HEK293 (cell line): ENCODE results near the gene ARMC10.

Experiments used
- CTCF ChIA-PET: fragments of 350-600 bp; formaldehyde crosslinking; extraction: SDS; loops from one replicate; lab custom pipeline; 2021; ENCODE audit warnings: antibody characterized with exemption; lab: Yijun Ruan, JAX
- POLR2A ChIA-PET: fragments of 300-600 bp; formaldehyde crosslinking; extraction: SDS; loops from one replicate; lab custom pipeline; 2020; ENCODE audit warnings: antibody characterized with exemption, inconsistent platforms; lab: Yijun Ruan, JAX
- H3K27ac ChIP-seq: fragments of 200-500 bp; sonication (Bioruptor generic); 2 replicates; pipeline ENCODE4 v1.5.1; 2014; ENCODE audit warnings: low read depth, low read length, control low read depth, inconsistent platforms; ENCODE audit errors: extremely low read depth
- H3K36me3 ChIP-seq, 2 experiments: fragments of 200-500 bp in 1 of 2; sonication (Bioruptor generic) in 1 of 2; 1 replicate in 1 of 2; 2 replicates in 1 of 2; pipeline ENCODE4 v1.5.1; 2014 to 2017; ENCODE audit warnings: inconsistent platforms in 2 of 2, low read length in 2 of 2; ENCODE audit not compliant: control insufficient read depth in 2 of 2, insufficient read depth in 1 of 2
- H3K4me1 ChIP-seq: fragments of 200-500 bp; sonication (Bioruptor generic); 2 replicates; pipeline ENCODE4 v1.5.1; 2014; ENCODE audit warnings: mild to moderate bottlenecking, low read length, inconsistent platforms; ENCODE audit not compliant: control insufficient read depth, insufficient read depth
- H3K4me3 ChIP-seq: 2 replicates; pipeline ENCODE4 v1.5.1; 2011; ENCODE audit warnings: low read depth, mild to moderate bottlenecking, control low read depth, low read length, moderate library complexity
- H3K9me3 ChIP-seq: fragments of 200-500 bp; sonication (Bioruptor generic); 2 replicates; pipeline ENCODE4 v1.5.1; 2014; ENCODE audit warnings: low read depth, low read length, inconsistent platforms; ENCODE audit not compliant: control insufficient read depth, insufficient read depth
- KLF1 ChIP-seq: fragments of 450-650 bp; formaldehyde crosslinking; IDR thresholded peaks from 2 replicates; pipeline ENCODE4 v1.5.1; 2016; ENCODE audit warnings: missing biosample characterization, missing genetic modification characterization
- MYNN ChIP-seq: fragments of 450-650 bp; formaldehyde crosslinking; IDR thresholded peaks from 2 replicates; pipeline ENCODE4 v1.5.1; 2016; ENCODE audit warnings: missing biosample characterization, missing genetic modification characterization, borderline replicate concordance
- TCF7L2 ChIP-seq: IDR thresholded peaks from 2 replicates; pipeline ENCODE4 v1.6.1; 2011; ENCODE audit warnings: low read depth, mild to moderate bottlenecking, inconsistent platforms, low read length, moderate library complexity, borderline replicate concordance
- ZNF169 ChIP-seq: fragments of 450-650 bp; formaldehyde crosslinking; IDR thresholded peaks from 2 replicates; pipeline ENCODE4 v1.5.1; 2016; ENCODE audit warnings: missing biosample characterization, missing genetic modification characterization
- ZNF174 ChIP-seq: fragments of 450-650 bp; formaldehyde crosslinking; IDR thresholded peaks from 2 replicates; pipeline ENCODE4 v1.5.0; 2017; ENCODE audit warnings: missing biosample characterization, mild to moderate bottlenecking, missing genetic modification characterization
- ZNF19 ChIP-seq: fragments of 450-650 bp; formaldehyde crosslinking; IDR thresholded peaks from 2 replicates; pipeline ENCODE4; 2016; ENCODE audit warnings: missing biosample characterization, missing genetic modification characterization, low read depth
- ZNF223 ChIP-seq: fragments of 450-650 bp; formaldehyde crosslinking; IDR thresholded peaks from 2 replicates; pipeline ENCODE4 v1.5.1; 2016; ENCODE audit warnings: missing biosample characterization, missing genetic modification characterization
- ZNF302 ChIP-seq: fragments of 450-650 bp; formaldehyde crosslinking; IDR thresholded peaks from 2 replicates; pipeline ENCODE4 v1.5.1; 2016; ENCODE audit warnings: missing biosample characterization, missing genetic modification characterization, low read depth
- ZNF324 ChIP-seq: fragments of 450-650 bp; formaldehyde crosslinking; IDR thresholded peaks from 2 replicates; pipeline ENCODE4 v1.5.1; 2016; ENCODE audit warnings: missing biosample characterization, missing genetic modification characterization
- ZNF416 ChIP-seq: fragments of 450-650 bp; formaldehyde crosslinking; IDR thresholded peaks from 2 replicates; pipeline ENCODE4 v1.5.1; 2016; ENCODE audit warnings: missing biosample characterization, missing genetic modification characterization
- ZNF600 ChIP-seq: fragments of 450-650 bp; formaldehyde crosslinking; IDR thresholded peaks from 2 replicates; pipeline ENCODE4 v1.5.1; 2016; ENCODE audit warnings: missing biosample characterization, missing genetic modification characterization
- ZNF624 ChIP-seq: fragments of 450-650 bp; formaldehyde crosslinking; IDR thresholded peaks from 2 replicates; pipeline ENCODE4 v1.5.1; 2017; ENCODE audit warnings: missing biosample characterization, missing genetic modification characterization
- ZNF785 ChIP-seq: fragments of 450-650 bp; formaldehyde crosslinking; IDR thresholded peaks from 2 replicates; pipeline ENCODE4 v1.5.1; 2016; ENCODE audit warnings: missing biosample characterization, missing genetic modification characterization
- ZNF791 ChIP-seq: fragments of 450-650 bp; formaldehyde crosslinking; IDR thresholded peaks from 2 replicates; pipeline ENCODE4 v1.5.1; 2016; ENCODE audit warnings: missing biosample characterization, missing genetic modification characterization
- TF ChIP-seq, protein P1 (sequence below): fragments of 450-650 bp; formaldehyde crosslinking; IDR thresholded peaks from 2 replicates; pipeline ENCODE4 v1.5.1; 2016; ENCODE audit warnings: missing biosample characterization, missing genetic modification characterization
- TF ChIP-seq, protein P2 (sequence below): fragments of 450-650 bp; formaldehyde crosslinking; IDR thresholded peaks from 2 replicates; pipeline ENCODE4 v1.5.1; 2016; ENCODE audit warnings: missing biosample characterization, missing genetic modification characterization
- TF ChIP-seq, protein P3 (sequence below): fragments of 450-650 bp; formaldehyde crosslinking; IDR thresholded peaks from 2 replicates; pipeline ENCODE4 v1.5.1; 2016; ENCODE audit warnings: missing biosample characterization, missing genetic modification characterization
- TF ChIP-seq, protein P4 (sequence below): fragments of 450-650 bp; formaldehyde crosslinking; IDR thresholded peaks from 2 replicates; pipeline ENCODE4 v1.5.1; 2016; ENCODE audit warnings: missing biosample characterization, missing genetic modification characterization

ARMC10 gene

DNA sequence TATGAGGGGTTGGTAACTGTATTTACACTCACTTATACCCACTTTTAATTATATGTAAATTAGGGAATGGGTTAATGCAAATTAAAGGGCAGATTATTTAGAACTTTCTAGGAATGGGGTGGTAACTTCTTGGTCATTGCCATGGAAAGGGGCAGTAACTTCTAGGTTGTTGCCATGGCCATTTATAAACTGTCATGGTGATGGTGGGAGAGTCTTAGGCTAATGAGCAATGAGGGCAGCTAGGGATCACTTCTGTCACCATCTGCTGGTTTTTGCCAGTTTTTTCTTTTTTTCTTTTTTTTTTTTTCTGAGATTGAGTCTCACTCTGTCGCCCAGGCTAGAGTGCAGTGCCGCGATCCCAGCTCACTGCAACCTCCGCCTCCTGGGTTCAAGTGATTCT, 40.8 kb downstream of the ARMC10 start:
- H3K9me3 ChIP-seq, result no peaks in the 10 kb centered on the region
- no peak overlapping the region for H3K27ac ChIP-seq
- H3K4me1 ChIP-seq, result no peaks in the 10 kb centered on the region
- no peak for TF ChIP-seq ZNF791 (tag by site-specific recombination)
- no peak for TF ChIP-seq ZNF785 (tag by site-specific recombination)
- TF ChIP-seq ZNF223, result no peak
- no peak for TF ChIP-seq ZNF324 (tag by site-specific recombination)
- TF ChIP-seq ZNF169 (tag by site-specific recombination), result no peak
- TF ChIP-seq, protein P1, sequence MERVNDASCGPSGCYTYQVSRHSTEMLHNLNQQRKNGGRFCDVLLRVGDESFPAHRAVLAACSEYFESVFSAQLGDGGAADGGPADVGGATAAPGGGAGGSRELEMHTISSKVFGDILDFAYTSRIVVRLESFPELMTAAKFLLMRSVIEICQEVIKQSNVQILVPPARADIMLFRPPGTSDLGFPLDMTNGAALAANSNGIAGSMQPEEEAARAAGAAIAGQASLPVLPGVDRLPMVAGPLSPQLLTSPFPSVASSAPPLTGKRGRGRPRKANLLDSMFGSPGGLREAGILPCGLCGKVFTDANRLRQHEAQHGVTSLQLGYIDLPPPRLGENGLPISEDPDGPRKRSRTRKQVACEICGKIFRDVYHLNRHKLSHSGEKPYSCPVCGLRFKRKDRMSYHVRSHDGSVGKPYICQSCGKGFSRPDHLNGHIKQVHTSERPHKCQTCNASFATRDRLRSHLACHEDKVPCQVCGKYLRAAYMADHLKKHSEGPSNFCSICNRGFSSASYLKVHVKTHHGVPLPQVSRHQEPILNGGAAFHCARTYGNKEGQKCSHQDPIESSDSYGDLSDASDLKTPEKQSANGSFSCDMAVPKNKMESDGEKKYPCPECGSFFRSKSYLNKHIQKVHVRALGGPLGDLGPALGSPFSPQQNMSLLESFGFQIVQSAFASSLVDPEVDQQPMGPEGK (tag by site-specific recombination), result no peak
- TF ChIP-seq, all 188 proteins: peak for 0
- no peak overlapping the region for H3K4me3 ChIP-seq
- H3K36me3 ChIP-seq, result peaks cover 4 to 13% of the 10 kb centered on the region in 2 experiments
- ChIA-PET POLR2A (no interaction called here), CTCF (no interaction called here)

DNA sequence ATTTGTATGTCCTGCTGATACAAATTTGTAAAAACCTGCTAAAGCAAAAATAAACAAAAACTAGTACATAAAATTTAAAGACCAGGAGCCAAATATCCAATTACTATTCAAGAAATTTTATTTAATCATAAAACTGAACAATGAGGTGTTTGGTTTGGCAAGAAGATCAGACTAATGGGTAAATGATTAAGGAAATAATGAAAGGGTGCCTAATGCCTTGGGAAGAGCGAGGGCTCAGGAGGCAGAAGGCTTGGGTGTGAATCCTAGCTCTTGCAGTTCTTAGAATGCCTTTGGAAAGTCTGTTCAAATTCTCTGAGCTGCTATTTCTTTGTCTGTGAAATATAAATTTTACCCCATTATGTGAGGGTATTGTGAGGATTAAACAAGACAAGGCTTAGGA, 41.6 kb downstream of the ARMC10 start:
- Histone ChIP-seq H3K27ac (no peak overlapping the region), H3K4me3 (no peak overlapping the region), H3K4me1 (no peaks in the 10 kb centered on the region), H3K9me3 (no peaks in the 10 kb centered on the region), H3K36me3 (peaks cover 6 to 13% of the 10 kb centered on the region in 2 experiments)
- TF ChIP-seq ZNF19 (tag by site-specific recombination), result no peak
- TF ChIP-seq, protein P2, sequence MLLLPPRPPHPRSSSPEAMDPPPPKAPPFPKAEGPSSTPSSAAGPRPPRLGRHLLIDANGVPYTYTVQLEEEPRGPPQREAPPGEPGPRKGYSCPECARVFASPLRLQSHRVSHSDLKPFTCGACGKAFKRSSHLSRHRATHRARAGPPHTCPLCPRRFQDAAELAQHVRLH (tag by site-specific recombination), result no peak
- TF ChIP-seq ZNF302, result no peak
- ChIA-PET POLR2A (interaction anchor here (1.0 kb wide), 1 partner anchor 10 kb away, joined by 5 read pairs; no protein-coding TSS in a partner anchor), CTCF (no interaction called here)

DNA sequence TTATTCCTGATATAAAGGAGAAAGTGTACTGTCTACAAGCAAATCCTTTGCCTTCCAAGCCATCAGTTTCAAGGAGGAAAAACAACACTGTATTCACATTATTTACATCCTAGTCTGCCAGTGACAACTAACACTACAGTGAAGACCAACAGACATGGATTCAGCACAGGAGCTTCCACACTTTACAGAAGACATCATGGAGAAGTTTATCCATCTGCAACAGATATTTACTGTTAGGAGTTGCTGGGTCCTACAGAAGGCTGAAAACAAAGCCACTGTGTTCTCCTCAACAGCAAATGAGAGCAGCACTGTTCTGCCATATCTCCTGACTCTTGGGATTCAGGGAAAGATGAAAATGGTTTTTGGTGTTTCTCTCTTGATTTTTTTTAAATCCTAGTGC, 42.1 kb downstream of the ARMC10 start:
- POLR2A ChIA-PET, result interaction anchor here (1.0 kb wide), 1 partner anchor 11 kb away, joined by 5 read pairs; no protein-coding TSS in a partner anchor
- H3K9me3 ChIP-seq, result no peaks in the 10 kb centered on the region
- H3K36me3 ChIP-seq, result peaks cover 6 to 13% of the 10 kb centered on the region in 2 experiments
- no peak for TF ChIP-seq ZNF624 (tag by site-specific recombination)
- no peak for TF ChIP-seq KLF1 (tag by site-specific recombination)
- H3K4me3 ChIP-seq, result no peak overlapping the region
- no peaks in the 10 kb centered on the region for H3K4me1 ChIP-seq
- no peak overlapping the region for H3K27ac ChIP-seq
- CTCF ChIA-PET, result no interaction called here

DNA sequence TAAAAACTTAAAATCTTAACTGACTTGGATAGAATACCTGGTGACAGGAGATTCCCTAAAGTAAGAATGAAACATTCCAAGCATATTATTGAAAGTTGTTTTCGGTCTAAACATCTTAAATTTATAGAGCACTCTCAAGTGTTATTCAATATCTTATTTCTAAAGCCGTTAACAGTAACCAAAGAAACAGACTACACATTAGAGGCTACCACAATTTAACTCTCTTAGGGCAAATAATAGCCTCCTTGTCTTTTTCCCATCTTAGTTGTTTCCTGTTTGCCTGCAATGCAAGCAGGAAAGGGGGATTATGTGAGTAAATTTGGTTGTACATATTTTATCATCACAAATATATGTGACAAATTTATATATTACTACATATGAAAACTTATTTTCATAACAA, 42.5 kb downstream of the ARMC10 start:
- Histone ChIP-seq H3K9me3 (no peaks in the 10 kb centered on the region), H3K4me3 (no peak overlapping the region), H3K36me3 (peaks cover 6 to 13% of the 10 kb centered on the region in 2 experiments), H3K4me1 (no peaks in the 10 kb centered on the region), H3K27ac (no peak overlapping the region)
- TF ChIP-seq, protein P3, sequence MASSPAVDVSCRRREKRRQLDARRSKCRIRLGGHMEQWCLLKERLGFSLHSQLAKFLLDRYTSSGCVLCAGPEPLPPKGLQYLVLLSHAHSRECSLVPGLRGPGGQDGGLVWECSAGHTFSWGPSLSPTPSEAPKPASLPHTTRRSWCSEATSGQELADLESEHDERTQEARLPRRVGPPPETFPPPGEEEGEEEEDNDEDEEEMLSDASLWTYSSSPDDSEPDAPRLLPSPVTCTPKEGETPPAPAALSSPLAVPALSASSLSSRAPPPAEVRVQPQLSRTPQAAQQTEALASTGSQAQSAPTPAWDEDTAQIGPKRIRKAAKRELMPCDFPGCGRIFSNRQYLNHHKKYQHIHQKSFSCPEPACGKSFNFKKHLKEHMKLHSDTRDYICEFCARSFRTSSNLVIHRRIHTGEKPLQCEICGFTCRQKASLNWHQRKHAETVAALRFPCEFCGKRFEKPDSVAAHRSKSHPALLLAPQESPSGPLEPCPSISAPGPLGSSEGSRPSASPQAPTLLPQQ (tag by site-specific recombination), result no peak
- TF ChIP-seq, protein P4, sequence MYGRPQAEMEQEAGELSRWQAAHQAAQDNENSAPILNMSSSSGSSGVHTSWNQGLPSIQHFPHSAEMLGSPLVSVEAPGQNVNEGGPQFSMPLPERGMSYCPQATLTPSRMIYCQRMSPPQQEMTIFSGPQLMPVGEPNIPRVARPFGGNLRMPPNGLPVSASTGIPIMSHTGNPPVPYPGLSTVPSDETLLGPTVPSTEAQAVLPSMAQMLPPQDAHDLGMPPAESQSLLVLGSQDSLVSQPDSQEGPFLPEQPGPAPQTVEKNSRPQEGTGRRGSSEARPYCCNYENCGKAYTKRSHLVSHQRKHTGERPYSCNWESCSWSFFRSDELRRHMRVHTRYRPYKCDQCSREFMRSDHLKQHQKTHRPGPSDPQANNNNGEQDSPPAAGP (tag by site-specific recombination), result no peak
- TF ChIP-seq ZNF174 (no peak), MYNN (tag by site-specific recombination) (no peak), TCF7L2 (no peak), ZNF600 (tag by site-specific recombination) (no peak), ZNF416 (no peak)
- ChIA-PET CTCF (no interaction called here), POLR2A (no interaction called here)
